Measurements from ENCODE around the gene PLA2G12B.

- TF ChIP-seq CTCF (IDR thresholded peaks at IDR 0.05 in 8 of 11, conservative IDR thresholded peaks at IDR 0.05 in 3 of 11), result no peak
- no peak for TF ChIP-seq POLR2A (IDR thresholded peaks at IDR 0.05)
- TF ChIP-seq POLR2AphosphoS5 (IDR thresholded peaks at IDR 0.05), result no peak
Measured at GRCh38 chr10:72943498-72944234, 10.9 kb downstream of the PLA2G12B start.

Measured in spleen (tissue), 7 donors.